GM19455 (cell line): Measurements from ENCODE around the gene DDX56.
A peak's percentile ranks its signal among the peaks of the same experiment; 100 is the strongest.
"Not testable (repeated sequence)": the region's sequence is repeated elsewhere in the genome, so short reads cannot be mapped to it uniquely, and the experiment has no call there.

Experiments used
- ATAC-seq: cut with Tn5 transposase; IDR thresholded peaks from one replicate; pipeline ENCODE4 v1.9.1; 2021; ENCODE audit not compliant: unreplicated experiment

Gene DDX56

GRCh38 chr7:44597181-44597580, 23.5 kb upstream of the DDX56 start:
- ATAC-seq = not testable (repeated sequence)

GRCh38 chr7:44595934-44596635, 22.4 kb upstream of the DDX56 start:
- ATAC-seq = no peak

GRCh38 chr7:44590910-44591309, 17.2 kb upstream of the DDX56 start:
- ATAC-seq = no peak

- no peak for ATAC-seq
Measured at GRCh38 chr7:44587843-44588711, 14.4 kb upstream of the DDX56 start.

GRCh38 chr7:44583146-44583865, 9.6 kb upstream of the DDX56 start:
- no peak for ATAC-seq

- ATAC-seq = peak; percentile 83
Measured at GRCh38 chr7:44581879-44582603, 8.3 kb upstream of the DDX56 start, which contains the start of gene TMED4. TMED4 (minus strand) TSS chr7:44582231; CDS start chr7:44582206, 25 bp downstream.

GRCh38 chr7:44580945-44581878, 7.5 kb upstream of the DDX56 start:
- peak; percentile 37 for ATAC-seq

GRCh38 chr7:44576228-44576627, 2.5 kb upstream of the DDX56 start:
- no peak for ATAC-seq

- no peak for ATAC-seq
Measured at GRCh38 chr7:44575054-44575453, 1.3 kb upstream of the DDX56 start.

- ATAC-seq = peak; percentile 12
Measured at GRCh38 chr7:44574287-44574872, 672 bp upstream of the DDX56 start.

GRCh38 chr7:44572771-44573170, 937 bp downstream of the DDX56 start:
- no peak for ATAC-seq

GRCh38 chr7:44569959-44570358, 3.7 kb downstream of the DDX56 start:
- ATAC-seq = no peak

- ATAC-seq = no peak
Measured at GRCh38 chr7:44568771-44569560, 4.7 kb downstream of the DDX56 start.

- ATAC-seq = no peak
Measured at GRCh38 chr7:44567884-44568283, 5.8 kb downstream of the DDX56 start.

GRCh38 chr7:44566680-44567079, 7.0 kb downstream of the DDX56 start:
- no peak for ATAC-seq

- ATAC-seq = peak; percentile 35
Measured at GRCh38 chr7:44565795-44566559, 7.7 kb downstream of the DDX56 start.

GRCh38 chr7:44565097-44565794, 8.5 kb downstream of the DDX56 start:
- peak; percentile 73 for ATAC-seq
